Measurements from ENCODE around the gene PTGER3. TPM values are rescaled to one million over a fixed set of nuclear protein-coding genes. Genes with fewer than 3 reads are reported as not detected.

Gene PTGER3
- total RNA-seq, 4 donors from 2014 or later: 0.12 to 1.5 (median 0.29) TPM; not detected in 1

- ATAC-seq (no peak), DNase-seq (no peak)
- Histone ChIP-seq H3K9me3 (no peaks in the 10 kb centered on the region), H3K27me3 (no peaks in the 10 kb centered on the region), H3K4me1 (no peaks in the 10 kb centered on the region), H3K27ac (no peak overlapping the region), H3K4me3 (no peak overlapping the region), H3K36me3 (no peaks in the 10 kb centered on the region)
- no peak for TF ChIP-seq CTCF (IDR thresholded peaks at IDR 0.05 in 4 of 5, conservative IDR thresholded peaks at IDR 0.05 in 1 of 5)
- TF ChIP-seq POLR2A (IDR thresholded peaks at IDR 0.05): no peak
- in situ Hi-C loops (cut with MboI; ENCODE audit: low sequenced_read_pairs in 4 of 4): loop anchor here in 2 of 4 donors (25.0 kb wide), 2 partner anchors 350 to 500 kb away; no protein-coding TSS in a partner anchor
- intact Hi-C loops (cut with DNase I; ENCODE audit: low total_unique reads): no loop called here
Observed at GRCh38 chr1:71037066-71037465, 10.6 kb downstream of the PTGER3 start.

GRCh38 chr1:71033136-71033535, 14.5 kb downstream of the PTGER3 start:
- DNase-seq (no peak), ATAC-seq (no peak)
- intact Hi-C loops (cut with DNase I; ENCODE audit: low total_unique reads): no loop called here
- H3K9me3 ChIP-seq: no peaks in the 10 kb centered on the region
- no peak overlapping the region for H3K27ac ChIP-seq
- TF ChIP-seq POLR2A (IDR thresholded peaks at IDR 0.05) (no peak), CTCF (IDR thresholded peaks at IDR 0.05 in 4 of 5, conservative IDR thresholded peaks at IDR 0.05 in 1 of 5) (no peak)
- H3K4me3 ChIP-seq: no peak overlapping the region
- H3K4me1 ChIP-seq: no peaks in the 10 kb centered on the region
- H3K36me3 ChIP-seq: no peaks in the 10 kb centered on the region
- H3K27me3 ChIP-seq: no peaks in the 10 kb centered on the region
- in situ Hi-C loops (cut with MboI; ENCODE audit: low sequenced_read_pairs in 4 of 4): loop anchor here in 2 of 4 donors (25.0 kb wide), 2 partner anchors 346 to 496 kb away; no protein-coding TSS in a partner anchor

- no peaks in the 10 kb centered on the region for H3K9me3 ChIP-seq
- H3K27me3 ChIP-seq: no peaks in the 10 kb centered on the region
- ATAC-seq (no peak), DNase-seq (no peak)
- in situ Hi-C loops (cut with MboI; ENCODE audit: low sequenced_read_pairs in 4 of 4) (loop anchor here in 2 of 4 donors (25.0 kb wide), 2 partner anchors 344 to 494 kb away; no protein-coding TSS in a partner anchor), intact Hi-C loops (cut with DNase I; ENCODE audit: low total_unique reads) (no loop called here)
- no peaks in the 10 kb centered on the region for H3K4me1 ChIP-seq
- no peak overlapping the region for H3K27ac ChIP-seq
- H3K4me3 ChIP-seq: no peak overlapping the region
- TF ChIP-seq CTCF (IDR thresholded peaks at IDR 0.05 in 4 of 5, conservative IDR thresholded peaks at IDR 0.05 in 1 of 5) (no peak), POLR2A (IDR thresholded peaks at IDR 0.05) (no peak)
- H3K36me3 ChIP-seq: no peaks in the 10 kb centered on the region
Observed at GRCh38 chr1:71031426-71031825, 16.2 kb downstream of the PTGER3 start.

- Histone ChIP-seq H3K27me3 (no peaks in the 10 kb centered on the region), H3K9me3 (no peaks in the 10 kb centered on the region), H3K27ac (no peak overlapping the region), H3K4me3 (no peak overlapping the region), H3K36me3 (no peaks in the 10 kb centered on the region), H3K4me1 (no peaks in the 10 kb centered on the region)
- TF ChIP-seq POLR2A (IDR thresholded peaks at IDR 0.05): no peak
- no peak for TF ChIP-seq CTCF (IDR thresholded peaks at IDR 0.05 in 4 of 5, conservative IDR thresholded peaks at IDR 0.05 in 1 of 5)
- in situ Hi-C loops (cut with MboI; ENCODE audit: low sequenced_read_pairs in 4 of 4) (loop anchor here in 2 of 4 donors (25.0 kb wide), 2 partner anchors 343 to 493 kb away; no protein-coding TSS in a partner anchor), intact Hi-C loops (cut with DNase I; ENCODE audit: low total_unique reads) (no loop called here)
- ATAC-seq (no peak), DNase-seq (no peak)
Observed at GRCh38 chr1:71030026-71030425, 17.6 kb downstream of the PTGER3 start.

GRCh38 chr1:71028981-71029380, 18.6 kb downstream of the PTGER3 start:
- TF ChIP-seq CTCF (IDR thresholded peaks at IDR 0.05 in 4 of 5, conservative IDR thresholded peaks at IDR 0.05 in 1 of 5): no peak
- no peak for TF ChIP-seq POLR2A (IDR thresholded peaks at IDR 0.05)
- Histone ChIP-seq H3K9me3 (no peaks in the 10 kb centered on the region), H3K27ac (no peak overlapping the region), H3K4me3 (no peak overlapping the region), H3K27me3 (no peaks in the 10 kb centered on the region), H3K4me1 (no peaks in the 10 kb centered on the region), H3K36me3 (no peaks in the 10 kb centered on the region)
- DNase-seq (no peak), ATAC-seq (no peak)
- intact Hi-C loops (cut with DNase I; ENCODE audit: low total_unique reads) (no loop called here), in situ Hi-C loops (cut with MboI; ENCODE audit: low sequenced_read_pairs in 4 of 4) (loop anchor here in 2 of 4 donors (25.0 kb wide), 2 partner anchors 342 to 492 kb away; no protein-coding TSS in a partner anchor)

Measured in gastrocnemius medialis (tissue), 4 donors.